GM13977 (cell line): ENCODE measurements around the gene NDUFB11.

Source experiments
- DNase-seq: peaks from one replicate; pipeline ENCODE4 v3.0.0; 2012; ENCODE audit warnings: low spot score
- CTCF ChIP-seq: IDR thresholded peaks from 2 replicates; pipeline ENCODE4 v1.5.1; 2012; ENCODE audit warnings: mild to moderate bottlenecking, control low read depth; ENCODE audit not compliant: insufficient read depth; ENCODE audit errors: extremely low read depth, missing control alignments
- in situ Hi-C: fragments of 300-500 bp; cut with MboI; formaldehyde crosslinking; loops from one replicate; pipeline ENCODE4 v1.12.0; 2022; ENCODE audit warnings: low sequenced_read_pairs, low pct_unique_long_range_greater_than_20kb, mixed read lengths, inconsistent platforms; ENCODE audit not compliant: unreplicated experiment

Gene NDUFB11

GRCh38 chrX:47151435-47151834 is 6.9 kb upstream of the NDUFB11 start:
- in situ Hi-C loops, result no loop called here
- no peak for TF ChIP-seq CTCF
- DNase-seq, result no peak

- in situ Hi-C loops, result no loop called here
- no peak for TF ChIP-seq CTCF
- DNase-seq, result no peak
These were observed 4.4 kb upstream of the NDUFB11 start for GRCh38 chrX:47148946-47149345.

GRCh38 chrX:47146936-47147859 is 2.7 kb upstream of the NDUFB11 start:
- no peak for TF ChIP-seq CTCF
- in situ Hi-C loops, result no loop called here
- DNase-seq, result no peak

GRCh38 chrX:47146121-47146935 is 1.8 kb upstream of the NDUFB11 start:
- no peak for TF ChIP-seq CTCF
- no peak for DNase-seq
- in situ Hi-C loops, result no loop called here

- TF ChIP-seq CTCF, result no peak
- in situ Hi-C loops, result no loop called here
- peak; percentile 56 for DNase-seq
These were observed 1.1 kb upstream of the NDUFB11 start for GRCh38 chrX:47145395-47146120.
